ENCODE results near the gene ZBTB45.
"Not testable (repeated sequence)": the region's sequence is repeated elsewhere in the genome, so short reads cannot be mapped to it uniquely, and the experiment has no call there.

The ZBTB45 gene

DNA sequence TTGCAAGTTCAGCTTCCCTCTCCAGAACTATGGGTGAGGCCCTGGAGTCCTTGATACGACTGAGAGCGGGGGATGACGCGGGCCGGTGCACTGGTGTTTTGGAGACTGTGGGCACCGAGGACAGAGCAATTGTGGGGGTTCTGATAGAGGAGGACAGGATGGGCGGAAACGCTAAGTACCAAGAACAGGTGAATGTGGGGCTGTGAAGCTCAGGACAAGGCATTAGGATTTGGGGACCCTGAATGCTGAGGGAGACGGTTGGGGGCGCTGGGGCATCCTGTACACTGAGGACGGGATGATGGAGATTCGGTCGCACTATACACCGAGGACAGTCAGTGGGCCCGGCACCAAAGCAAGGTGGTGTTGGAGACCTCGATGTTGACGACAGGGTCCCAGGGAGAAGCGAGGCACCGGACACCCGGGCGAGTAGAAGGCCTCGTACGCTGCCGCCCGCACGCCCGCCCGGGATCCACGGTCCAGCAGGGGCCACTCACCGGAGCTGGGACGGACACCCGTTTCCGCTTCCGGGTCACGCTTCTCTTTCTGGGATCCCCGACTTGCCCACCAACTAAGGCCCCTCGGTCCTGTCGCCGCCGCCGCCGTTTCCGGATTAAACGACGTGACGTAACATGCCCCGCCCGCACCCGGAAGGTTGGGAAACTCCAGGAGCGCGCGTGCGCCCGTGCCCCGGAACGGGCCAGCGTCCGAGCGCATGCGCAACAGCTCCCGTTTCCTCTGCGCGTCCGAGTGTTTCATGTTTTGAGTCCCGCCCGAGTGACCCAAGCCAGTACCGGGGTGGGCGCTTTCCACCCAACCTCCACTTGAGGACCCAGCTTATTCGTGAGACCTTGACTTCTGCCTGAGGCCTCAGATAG lies 35.1 kb upstream of the ZBTB45 start, which contains the start of gene CHMP2A:
Gene CHMP2A, minus strand, starts transcription at position 612 of the 875 bp plus-strand sequence. CDS start 893 bp downstream, outside the sequence.
- DNase-seq = peak; percentile 99

DNA sequence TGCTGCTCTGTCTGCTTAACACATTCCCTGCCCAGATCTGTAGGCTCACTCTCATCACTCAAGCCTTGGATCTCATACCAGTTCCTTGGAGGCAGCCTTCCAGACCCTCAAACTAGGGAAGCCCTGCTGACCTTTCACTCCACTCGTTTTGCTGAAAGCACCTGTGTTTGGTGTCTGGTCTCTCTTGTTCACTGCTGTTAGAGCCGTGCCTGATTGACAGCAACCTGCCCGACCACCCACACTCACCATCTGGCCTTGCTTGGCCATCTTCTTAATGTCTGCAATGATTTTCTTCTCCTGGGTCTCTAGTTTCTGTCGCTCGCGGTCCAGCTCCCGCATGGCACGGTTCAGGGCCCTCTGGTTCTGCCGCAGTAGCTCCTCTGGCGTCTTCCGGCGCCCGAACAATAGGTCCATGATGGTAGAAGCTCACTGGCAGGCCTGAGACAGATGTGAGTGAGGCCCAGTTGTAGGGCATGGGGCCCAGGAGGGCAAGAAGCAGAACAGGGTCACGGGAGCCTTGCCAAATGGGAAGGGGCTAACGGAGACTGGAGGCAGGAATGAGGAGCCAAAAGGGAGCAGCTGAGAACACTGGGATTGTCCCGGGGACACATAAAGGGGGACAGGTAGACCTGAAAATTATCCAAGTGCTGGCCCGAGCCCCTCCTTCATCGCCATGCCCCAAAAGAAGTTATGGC lies 34.3 kb upstream of the ZBTB45 start:
- no peak for DNase-seq

DNA sequence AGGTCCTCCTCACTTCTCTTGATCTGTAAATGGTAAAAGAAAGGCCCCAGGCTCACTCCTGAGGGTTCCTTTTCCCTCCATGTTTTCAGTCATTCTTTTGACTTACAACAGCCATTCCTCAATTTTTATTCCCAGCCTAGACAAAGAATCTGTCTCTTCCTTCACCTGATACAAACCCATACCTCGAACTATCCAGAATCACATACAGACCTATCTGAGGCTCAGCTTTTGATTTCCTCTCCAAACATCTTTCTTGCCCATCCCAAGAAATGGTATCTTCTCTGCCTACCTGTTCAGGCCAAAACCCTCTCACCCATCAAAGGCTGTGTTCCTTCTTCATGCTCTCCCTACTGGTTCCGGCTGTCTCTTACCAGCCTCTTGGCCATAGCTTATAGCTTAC lies 33.0 kb upstream of the ZBTB45 start:
- no peak for DNase-seq

DNA sequence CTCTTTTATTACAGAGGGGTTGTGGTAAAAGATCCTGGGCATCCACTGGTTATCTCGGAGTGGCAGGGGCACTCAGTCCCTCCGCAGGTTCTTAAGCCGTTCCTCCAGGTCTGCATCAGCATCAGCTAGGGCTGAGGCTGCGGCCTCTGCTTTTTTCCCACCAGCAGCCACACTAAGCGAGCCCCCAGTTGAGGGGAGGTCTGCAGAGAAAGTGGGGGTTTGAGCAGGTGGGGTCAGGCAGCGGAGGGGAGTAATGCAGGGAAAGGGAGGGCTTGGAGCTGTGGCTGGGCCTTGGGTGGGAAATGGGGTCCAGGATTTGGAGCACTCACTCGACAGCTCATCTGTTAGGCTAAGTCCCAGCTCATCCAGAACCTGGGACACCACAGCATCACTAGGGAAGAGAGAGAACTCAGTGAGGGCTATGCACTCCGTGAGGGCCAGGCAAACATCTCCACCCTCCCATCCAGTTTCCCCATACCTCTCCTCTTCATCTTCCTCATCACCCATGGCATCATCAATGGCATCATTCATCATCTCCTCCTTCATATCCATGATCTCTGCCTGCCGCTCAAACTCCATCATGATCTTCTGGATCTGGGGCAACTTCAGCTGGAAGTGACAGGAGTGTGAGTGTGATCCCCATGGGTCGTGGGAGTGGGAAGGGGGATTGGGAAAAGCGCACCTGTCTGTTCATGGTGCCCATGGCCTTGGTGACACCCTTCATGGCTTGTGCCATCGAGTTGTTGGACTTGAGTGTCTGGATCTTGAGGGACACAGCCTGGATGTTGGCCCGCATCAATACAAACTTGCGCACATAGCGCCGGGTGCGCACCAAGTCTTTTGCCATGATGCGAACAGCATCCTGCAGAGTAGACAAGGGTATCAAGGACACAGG lies 32.2 kb upstream of the ZBTB45 start:
- no peak for DNase-seq

DNA sequence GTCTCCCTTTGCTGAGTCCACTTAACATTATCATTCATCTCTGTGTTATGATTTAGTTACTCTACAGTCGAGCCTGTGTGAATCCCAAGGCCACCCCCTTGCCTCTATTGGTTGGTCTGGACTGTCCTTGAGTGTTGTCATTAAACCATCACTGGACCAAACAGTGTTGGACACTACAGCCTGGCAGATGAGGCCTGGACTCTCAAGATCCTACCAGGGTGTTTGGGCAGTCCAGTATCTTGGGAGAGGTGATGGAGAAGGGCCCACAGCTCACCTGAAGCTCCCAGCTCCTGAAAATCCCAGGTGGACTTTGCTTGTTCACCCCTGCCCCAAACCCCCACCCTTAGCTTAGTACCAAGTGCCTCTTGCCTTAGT lies 31.5 kb upstream of the ZBTB45 start:
- DNase-seq = no peak

DNA sequence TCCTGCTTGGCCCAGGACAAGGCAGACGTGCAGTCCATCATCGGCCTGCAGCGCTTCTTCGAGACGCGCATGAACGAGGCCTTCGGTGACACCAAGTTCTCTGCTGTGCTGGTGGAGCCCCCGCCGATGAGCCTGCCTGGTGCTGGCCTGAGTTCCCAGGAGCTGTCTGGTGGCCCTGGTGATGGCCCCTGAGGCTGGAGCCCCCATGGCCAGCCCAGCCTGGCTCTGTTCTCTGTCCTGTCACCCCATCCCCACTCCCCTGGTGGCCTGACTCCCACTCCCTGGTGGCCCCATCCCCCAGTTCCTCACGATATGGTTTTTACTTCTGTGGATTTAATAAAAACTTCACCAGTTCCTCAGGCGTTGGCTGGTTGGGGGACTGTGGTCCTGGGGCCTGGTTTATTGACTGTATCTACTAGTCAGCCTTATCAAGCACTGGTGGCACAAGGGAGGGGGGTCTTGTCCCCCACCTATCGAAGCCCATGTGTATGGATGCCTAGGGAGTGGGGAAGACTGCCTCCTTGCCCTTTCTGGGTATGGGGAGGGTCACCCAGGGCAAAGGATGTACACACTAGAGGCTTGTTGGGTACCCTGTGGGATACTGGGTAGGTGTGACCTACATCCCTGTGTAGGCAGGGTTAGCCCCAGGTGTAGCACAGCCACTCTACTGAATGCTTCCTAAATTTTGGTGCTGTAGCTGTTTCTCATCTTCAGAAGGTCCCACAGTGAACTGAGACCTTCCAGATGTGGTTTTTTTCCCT lies 30.9 kb upstream of the ZBTB45 start:
- DNase-seq = no peak

DNA sequence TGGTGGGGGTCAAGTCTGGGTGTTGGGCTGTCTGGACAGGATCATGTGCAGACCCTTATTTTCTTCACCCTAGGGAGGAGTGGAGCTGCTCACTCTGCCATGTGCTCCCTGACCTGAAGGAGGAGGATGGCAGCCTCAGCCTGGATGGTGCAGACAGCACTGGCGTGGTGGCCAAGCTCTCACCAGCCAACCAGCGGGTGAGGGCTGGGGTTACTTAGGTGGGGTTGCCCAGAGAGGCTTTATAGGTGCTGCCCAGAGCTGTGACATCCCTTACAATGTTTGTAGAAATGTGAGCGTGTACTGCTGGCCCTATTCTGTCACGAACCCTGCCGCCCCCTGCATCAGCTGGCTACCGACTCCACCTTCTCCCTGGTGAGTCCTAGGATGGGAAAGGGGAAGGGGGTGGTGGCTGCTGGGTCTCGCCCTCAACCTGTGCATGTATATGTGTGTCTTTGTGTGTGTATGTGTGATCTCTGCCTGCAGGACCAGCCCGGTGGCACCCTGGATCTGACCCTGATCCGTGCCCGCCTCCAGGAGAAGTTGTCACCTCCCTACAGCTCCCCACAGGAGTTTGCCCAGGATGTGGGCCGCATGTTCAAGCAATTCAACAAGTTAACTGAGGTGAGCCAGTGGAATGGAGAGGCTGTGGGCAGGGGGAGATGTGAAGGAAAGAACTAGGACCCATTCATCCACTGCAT lies 30.2 kb upstream of the ZBTB45 start:
- no peak for DNase-seq

DNA sequence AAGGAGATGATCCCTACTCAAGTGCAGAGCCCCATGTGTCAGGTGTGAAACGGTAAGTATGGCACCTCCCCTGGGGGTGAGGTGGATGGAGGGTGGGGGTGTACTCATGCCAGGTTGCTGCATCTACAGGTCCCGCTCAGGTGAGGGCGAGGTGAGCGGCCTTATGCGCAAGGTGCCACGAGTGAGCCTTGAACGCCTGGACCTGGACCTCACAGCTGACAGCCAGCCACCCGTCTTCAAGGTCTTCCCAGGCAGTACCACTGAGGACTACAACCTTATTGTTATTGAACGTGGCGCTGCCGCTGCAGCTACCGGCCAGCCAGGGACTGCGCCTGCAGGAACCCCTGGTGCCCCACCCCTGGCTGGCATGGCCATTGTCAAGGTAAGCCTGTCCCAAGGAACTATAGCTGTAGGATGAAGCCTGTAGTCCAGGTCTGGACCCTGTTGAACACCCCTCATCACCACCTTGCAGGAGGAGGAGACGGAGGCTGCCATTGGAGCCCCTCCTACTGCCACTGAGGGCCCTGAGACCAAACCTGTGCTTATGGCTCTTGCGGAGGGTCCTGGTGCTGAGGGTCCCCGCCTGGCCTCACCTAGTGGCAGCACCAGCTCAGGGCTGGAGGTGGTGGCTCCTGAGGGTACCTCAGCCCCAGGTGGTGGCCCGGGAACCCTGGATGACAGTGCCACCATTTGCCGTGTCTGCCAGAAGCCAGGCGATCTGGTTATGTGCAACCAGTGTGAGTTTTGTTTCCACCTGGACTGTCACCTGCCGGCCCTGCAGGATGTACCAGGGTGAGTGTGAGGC lies 29.5 kb upstream of the ZBTB45 start:
- no peak for DNase-seq

DNA sequence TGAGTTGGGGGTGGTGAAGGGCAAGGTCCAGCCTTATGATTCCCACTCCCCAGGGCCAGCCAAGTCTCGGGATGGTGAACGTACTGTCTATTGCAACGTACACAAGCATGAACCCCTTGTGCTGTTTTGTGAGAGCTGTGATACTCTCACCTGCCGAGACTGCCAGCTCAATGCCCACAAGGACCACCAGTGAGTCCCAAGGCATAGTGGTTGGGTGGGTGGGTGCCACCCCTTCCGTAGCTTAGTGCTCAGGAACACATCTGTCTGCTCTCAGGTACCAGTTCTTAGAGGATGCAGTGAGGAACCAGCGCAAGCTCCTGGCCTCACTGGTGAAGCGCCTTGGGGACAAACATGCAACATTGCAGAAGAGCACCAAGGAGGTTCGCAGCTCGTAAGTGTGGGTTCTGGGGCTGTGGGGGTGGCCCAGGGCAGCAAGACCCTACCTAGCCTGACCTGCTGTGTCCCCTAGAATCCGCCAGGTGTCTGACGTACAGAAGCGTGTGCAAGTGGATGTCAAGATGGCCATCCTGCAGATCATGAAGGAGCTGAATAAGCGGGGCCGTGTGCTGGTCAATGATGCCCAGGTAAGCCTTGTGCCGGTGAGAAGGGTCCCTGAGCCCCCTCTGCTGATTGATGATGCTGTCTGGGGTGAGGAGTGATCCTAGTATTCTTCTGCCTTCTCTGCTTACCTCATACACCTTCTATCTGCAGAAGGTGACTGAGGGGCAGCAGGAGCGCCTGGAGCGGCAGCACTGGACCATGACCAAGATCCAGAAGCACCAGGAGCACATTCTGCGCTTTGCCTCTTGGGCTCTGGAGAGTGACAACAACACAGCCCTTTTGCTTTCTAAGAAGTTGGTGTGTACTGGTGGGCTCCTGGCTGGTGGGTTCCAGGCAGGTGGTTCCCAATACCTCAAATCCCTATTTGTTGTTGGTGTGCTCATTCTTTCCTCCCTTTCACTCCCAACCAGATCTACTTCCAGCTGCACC lies 28.0 kb upstream of the ZBTB45 start:
- DNase-seq = no peak

DNA sequence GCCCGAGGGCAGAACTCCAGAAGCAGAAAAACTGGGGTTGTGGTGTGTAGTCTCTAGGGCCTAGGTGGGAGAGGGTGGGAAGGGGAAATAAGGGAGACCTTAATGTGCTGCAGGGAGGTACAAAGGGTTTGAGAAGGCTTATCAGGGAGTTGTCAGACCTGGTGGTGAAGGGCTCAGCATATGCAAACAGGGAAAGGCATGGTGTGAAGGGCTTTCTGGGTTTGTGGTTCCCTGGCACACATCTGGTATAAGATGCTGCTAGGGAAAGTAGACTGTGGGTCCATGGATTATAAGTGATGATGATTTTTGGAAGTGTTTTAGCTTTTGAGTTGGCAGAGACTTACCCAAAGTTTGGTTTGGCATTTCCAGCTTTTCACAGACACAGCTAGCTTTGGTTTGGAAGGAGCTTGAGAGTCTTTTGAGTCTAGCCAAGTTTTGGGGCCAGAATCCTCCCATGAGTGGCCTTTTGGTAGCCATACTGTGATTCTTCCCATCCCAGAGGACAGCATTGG lies 26.5 kb upstream of the ZBTB45 start:
- DNase-seq = no peak

DNA sequence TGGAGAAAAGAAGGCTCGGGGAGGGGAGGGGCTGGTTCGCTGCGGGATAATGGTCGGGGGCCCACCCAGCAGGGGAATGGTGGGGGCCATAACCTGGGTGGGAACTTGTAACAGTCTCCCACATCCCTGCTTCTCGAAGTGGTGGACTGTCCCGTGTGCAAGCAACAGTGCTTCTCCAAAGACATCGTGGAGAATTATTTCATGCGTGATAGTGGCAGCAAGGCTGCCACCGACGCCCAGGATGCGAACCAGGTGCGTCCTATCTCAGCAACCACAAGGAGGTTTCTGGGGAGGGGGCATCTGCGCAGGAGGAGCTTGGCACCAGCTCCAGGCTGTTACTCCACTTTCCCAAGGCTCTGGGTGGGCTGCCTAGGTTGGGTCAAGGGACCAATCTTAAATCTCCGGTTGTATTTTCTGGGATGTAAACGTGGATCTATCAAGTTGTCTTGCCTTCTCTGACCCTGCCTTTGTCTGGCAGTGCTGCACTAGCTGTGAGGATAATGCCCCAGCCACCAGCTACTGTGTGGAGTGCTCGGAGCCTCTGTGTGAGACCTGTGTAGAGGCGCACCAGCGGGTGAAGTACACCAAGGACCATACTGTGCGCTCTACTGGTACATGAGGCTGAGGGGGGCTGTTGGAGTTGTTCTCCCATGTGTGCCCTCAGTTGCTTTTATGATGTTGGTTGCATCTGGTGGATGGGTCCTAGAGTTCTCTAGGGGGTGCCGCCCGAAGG lies 25.8 kb upstream of the ZBTB45 start:
- DNase-seq = no peak

DNA sequence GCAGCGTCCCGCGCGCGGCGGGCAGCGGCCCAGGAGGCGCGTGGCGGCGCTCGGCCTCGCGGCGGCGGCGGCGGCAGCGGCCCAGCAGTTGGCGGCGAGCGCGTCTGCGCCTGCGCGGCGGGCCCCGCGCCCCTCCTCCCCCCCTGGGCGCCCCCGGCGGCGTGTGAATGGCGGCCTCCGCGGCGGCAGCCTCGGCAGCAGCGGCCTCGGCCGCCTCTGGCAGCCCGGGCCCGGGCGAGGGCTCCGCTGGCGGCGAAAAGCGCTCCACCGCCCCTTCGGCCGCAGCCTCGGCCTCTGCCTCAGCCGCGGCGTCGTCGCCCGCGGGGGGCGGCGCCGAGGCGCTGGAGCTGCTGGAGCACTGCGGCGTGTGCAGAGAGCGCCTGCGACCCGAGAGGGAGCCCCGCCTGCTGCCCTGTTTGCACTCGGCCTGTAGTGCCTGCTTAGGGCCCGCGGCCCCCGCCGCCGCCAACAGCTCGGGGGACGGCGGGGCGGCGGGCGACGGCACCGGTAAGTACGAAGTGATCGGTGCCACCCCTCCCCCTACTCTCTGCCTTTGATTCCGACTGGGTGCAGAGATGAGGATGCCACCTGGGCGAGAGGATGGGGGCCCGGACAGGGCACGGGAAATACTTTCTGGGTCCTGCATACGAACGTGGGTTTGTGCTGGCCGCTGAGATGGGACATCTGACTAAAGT lies 25.1 kb upstream of the ZBTB45 start:
- peak; percentile 81 for DNase-seq

DNA sequence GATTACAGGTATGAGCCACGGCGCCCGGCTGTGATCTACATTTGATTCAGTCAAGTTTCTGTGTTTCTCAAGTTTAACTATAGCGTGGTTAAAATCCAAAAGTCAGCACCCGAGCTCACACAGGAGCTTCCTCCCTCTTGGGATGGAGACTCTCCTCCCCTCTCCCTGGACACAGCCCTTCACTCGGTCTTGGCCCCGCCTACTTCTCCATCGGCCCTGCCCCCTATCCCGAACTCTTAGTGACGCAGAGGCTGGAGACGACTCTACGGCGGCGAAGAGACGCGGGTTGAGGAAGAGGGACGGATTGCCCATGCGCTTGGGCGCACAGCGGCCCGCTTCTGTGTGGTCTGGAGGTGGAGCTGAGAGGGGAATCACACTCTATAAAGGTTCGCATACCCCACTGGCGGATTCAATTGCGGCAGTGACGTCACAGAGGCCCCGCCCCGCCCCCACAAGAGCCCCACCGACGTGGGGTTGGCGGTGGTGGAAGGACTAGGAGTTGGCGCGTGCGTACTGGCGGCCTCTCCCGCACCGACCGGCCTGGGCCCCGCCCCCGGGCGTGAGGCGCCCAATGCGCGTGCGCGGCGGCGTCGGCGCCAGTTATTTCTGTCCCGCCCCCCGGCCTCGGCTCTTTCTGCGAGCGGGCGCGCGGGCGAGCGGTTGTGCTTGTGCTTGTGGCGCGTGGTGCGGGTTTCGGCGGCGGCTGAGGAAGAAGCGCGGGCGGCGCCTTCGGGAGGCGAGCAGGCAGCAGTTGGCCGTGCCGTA lies 24.4 kb upstream of the ZBTB45 start, which contains the start of gene TRIM28:
Gene TRIM28, plus strand, starts transcription at position 239 of the 765 bp plus-strand sequence. CDS start 694 bp downstream, outside the sequence.
- peak; percentile 100 for DNase-seq

DNA sequence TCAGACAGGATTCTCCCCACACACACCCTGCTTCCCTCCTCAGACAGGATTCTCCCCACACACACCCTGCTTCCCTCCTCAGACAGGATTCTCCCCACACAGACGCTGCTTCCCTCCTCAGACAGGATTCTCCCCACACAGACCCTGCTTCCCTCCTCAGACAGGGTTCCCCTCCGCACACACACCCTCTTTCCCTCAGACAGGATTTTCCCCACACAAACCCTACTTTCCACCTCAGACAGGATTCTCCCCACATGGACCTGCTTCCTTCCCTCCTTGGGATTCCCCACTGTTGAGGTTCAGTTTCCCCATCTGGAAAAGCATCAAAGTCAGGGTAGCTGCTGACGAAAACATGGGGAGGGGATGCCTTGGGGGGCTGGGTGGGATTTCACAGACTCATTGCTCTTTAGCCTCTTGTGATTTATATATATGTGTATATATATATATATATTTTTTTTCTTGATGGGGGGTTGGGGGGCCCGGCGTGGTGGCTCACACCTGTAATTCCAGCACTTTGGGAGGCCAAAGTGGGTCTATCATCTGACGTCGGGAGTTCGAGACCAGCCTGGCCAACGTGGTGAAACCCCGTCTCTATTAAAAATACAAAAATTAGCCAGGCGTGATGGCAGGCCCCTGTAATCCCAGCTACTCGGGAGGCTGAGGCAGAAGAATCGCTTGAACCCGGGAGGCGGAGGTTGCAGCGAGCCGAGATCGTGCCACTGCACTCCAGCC lies 23.2 kb upstream of the ZBTB45 start:
- not testable (repeated sequence) for DNase-seq

DNA sequence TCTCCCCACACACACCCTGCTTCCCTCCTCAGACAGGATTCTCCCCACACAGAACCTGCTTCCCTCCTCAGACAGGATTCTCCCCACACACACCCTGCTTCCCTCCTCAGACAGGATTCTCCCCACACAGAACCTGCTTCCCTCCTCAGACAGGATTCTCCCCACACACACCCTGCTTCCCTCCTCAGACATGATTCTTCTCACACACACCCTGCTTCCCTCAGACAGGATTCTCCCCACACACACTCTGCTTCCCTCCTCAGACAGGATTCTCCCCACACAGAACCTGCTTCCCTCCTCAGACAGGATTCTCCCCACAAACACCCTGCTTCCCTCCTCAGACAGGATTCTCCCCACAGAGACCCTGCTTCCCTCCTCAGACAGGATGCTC lies 19.6 kb upstream of the ZBTB45 start:
- not testable (repeated sequence) for DNase-seq

Data from activated CD4-positive, alpha-beta T cell treated with anti-CD3 and anti-CD28 coated beads, Interleukin-2, Interleukin-6, amounts not matched to agents 100 ng/mL and 50 ng/mL, durations not matched to agents 16 hours and 8 hours (primary cell).